Measurements from ENCODE around the gene WFIKKN1. TPM values are rescaled to one million over a fixed set of nuclear protein-coding genes. Genes with fewer than 3 reads are reported as not detected.

Gene WFIKKN1
- polyA plus RNA-seq, 3 donors: 0.76 TPM; not detected in 2

GRCh38 chr16:667113-667779 is 36.5 kb downstream of the WFIKKN1 start:
- H3K4me2 ChIP-seq (replicated peaks; ENCODE audit: extremely low read depth, low read length, poor library complexity, severe bottlenecking): peak overlapping the region; percentile 96
- H3K36me3 ChIP-seq (replicated peaks in 1 of 2; ENCODE audit: control insufficient read depth in 1 of 2, insufficient read depth in 2 of 2, low read length in 2 of 2): peaks cover 30 to 31% of the 10 kb centered on the region in 2 donors
- no peak for TF ChIP-seq CTCF (IDR thresholded peaks at IDR 0.05)
- peaks cover 17 to 21% of the 10 kb centered on the region in 2 donors for H3K4me1 ChIP-seq (ENCODE audit: control insufficient read depth in 1 of 2, insufficient read depth in 2 of 2, low read length in 2 of 2)
- Mint-ChIP-seq H3K27me3 (ENCODE audit: low read depth in 3 of 3) (peaks cover 0 to 2% (median 2%) of the 10 kb centered on the region in 3 donors), H3K27ac (peak overlapping the region in 5 of 7 donors; percentile 51 to 78 (median 66)), H3K4me3 (peak overlapping the region; percentile 53 to 78), H3K36me3 (peaks cover 19 to 34% of the 10 kb centered on the region in 2 donors), H3K4me1 (peaks cover 9% of the 10 kb centered on the region), H3K9me3 (no peaks in the 10 kb centered on the region)
- intact Hi-C loops (cut with micrococcal nuclease): no loop called here
- no peaks in the 10 kb centered on the region for H3K27me3 ChIP-seq (ENCODE audit: control insufficient read depth in 2 of 2, insufficient read depth in 2 of 2, low read length in 2 of 2)
- peak overlapping the region in 1 of 3 experiments; percentile 87 for H3K4me3 ChIP-seq (replicated peaks in 1 of 3; ENCODE audit: low read depth in 2 of 3, low read length in 3 of 3)
- H4K20me1 ChIP-seq (ENCODE audit: insufficient read depth, low read length): peaks cover 30% of the 10 kb centered on the region
- no peak overlapping the region for H3K9ac ChIP-seq (ENCODE audit: insufficient read depth, low read length, poor library complexity, severe bottlenecking)
- H2AFZ ChIP-seq (ENCODE audit: insufficient read depth, low read depth, low read length, poor library complexity, severe bottlenecking): peak overlapping the region; percentile 74
- 90% methylated on average over 21 of the region's 22 CpGs for WGBS (ENCODE audit: insufficient coverage)
- DNase-seq: no peak
- H3K9me3 ChIP-seq (replicated peaks in 1 of 2; ENCODE audit: control insufficient read depth in 1 of 2, insufficient read depth in 1 of 2, low read length in 2 of 2): no peaks in the 10 kb centered on the region
- peaks cover 20% of the 10 kb centered on the region for H3K79me2 ChIP-seq (ENCODE audit: insufficient read depth, low read length)
- H3K27ac ChIP-seq (ENCODE audit: low read depth in 1 of 2, low read length in 2 of 2): peak overlapping the region; percentile 8 to 68

GRCh38 chr16:667780-668518 is 37.2 kb downstream of the WFIKKN1 start, which contains the start of gene RHOT2:
Gene RHOT2, plus strand, starts transcription at chr16:668132. Its CDS starts 68 bp downstream, at chr16:668200.
- H3K36me3 ChIP-seq (replicated peaks in 1 of 2; ENCODE audit: control insufficient read depth in 1 of 2, insufficient read depth in 2 of 2, low read length in 2 of 2): peaks cover 37 to 38% of the 10 kb centered on the region in 2 donors
- no peaks in the 10 kb centered on the region for H3K27me3 ChIP-seq (ENCODE audit: control insufficient read depth in 2 of 2, insufficient read depth in 2 of 2, low read length in 2 of 2)
- peak within 1 kb of the TSS; percentile 74 for H2AFZ ChIP-seq (ENCODE audit: insufficient read depth, low read depth, low read length, poor library complexity, severe bottlenecking)
- intact Hi-C loops (cut with micrococcal nuclease): no loop called here
- H3K27me3 Mint-ChIP-seq (ENCODE audit: low read depth in 3 of 3): peaks cover 0 to 2% (median 2%) of the 10 kb centered on the region in 3 donors
- H3K4me1 ChIP-seq (ENCODE audit: control insufficient read depth in 1 of 2, insufficient read depth in 2 of 2, low read length in 2 of 2): peaks cover 17 to 21% of the 10 kb centered on the region in 2 donors
- H3K4me3 Mint-ChIP-seq: peak within 1 kb of the TSS; percentile 78 to 82
- H3K4me2 ChIP-seq (replicated peaks; ENCODE audit: extremely low read depth, low read length, poor library complexity, severe bottlenecking): peak within 1 kb of the TSS; percentile 96
- no peaks in the 10 kb centered on the region for H3K9me3 Mint-ChIP-seq
- H3K79me2 ChIP-seq (ENCODE audit: insufficient read depth, low read length): peaks cover 20% of the 10 kb centered on the region
- DNase-seq: peak; percentile 90 to 94 (median 93)
- H3K9ac ChIP-seq (ENCODE audit: insufficient read depth, low read length, poor library complexity, severe bottlenecking): peak within 1 kb of the TSS; percentile 83
- H3K4me3 ChIP-seq (replicated peaks in 1 of 3; ENCODE audit: low read depth in 2 of 3, low read length in 3 of 3): peak within 1 kb of the TSS; percentile 72 to 87 (median 78)
- H3K36me3 Mint-ChIP-seq: peaks cover 24 to 36% of the 10 kb centered on the region in 2 donors
- peaks cover 37% of the 10 kb centered on the region for H4K20me1 ChIP-seq (ENCODE audit: insufficient read depth, low read length)
- peak within 1 kb of the TSS in 6 of 7 donors; percentile 49 to 80 (median 64) for H3K27ac Mint-ChIP-seq
- under 1% methylated on average over 76 of the region's 78 CpGs for WGBS (ENCODE audit: insufficient coverage)
- H3K27ac ChIP-seq (ENCODE audit: low read depth in 1 of 2, low read length in 2 of 2): peak within 1 kb of the TSS; percentile 8 to 68
- peaks cover 9% of the 10 kb centered on the region for H3K4me1 Mint-ChIP-seq
- TF ChIP-seq CTCF (IDR thresholded peaks at IDR 0.05): peak; percentile 73
- H3K9me3 ChIP-seq (replicated peaks in 1 of 2; ENCODE audit: control insufficient read depth in 1 of 2, insufficient read depth in 1 of 2, low read length in 2 of 2): no peaks in the 10 kb centered on the region
